HG02840 (cell line): Measurements from ENCODE around the gene TPH2.

Experiments
- ATAC-seq: cut with Tn5 transposase; IDR thresholded peaks from one replicate; pipeline ENCODE4 v1.9.1; 2021; ENCODE audit warnings: mild to moderate bottlenecking, moderate library complexity, moderate number of reproducible peaks; ENCODE audit not compliant: unreplicated experiment, low FRiP score

TPH2 gene

GRCh38 chr12:71958056-71958455 lies 19.4 kb downstream of the TPH2 start:
- no peak for ATAC-seq

- ATAC-seq = no peak
Measured at GRCh38 chr12:71958457-71958856, 19.8 kb downstream of the TPH2 start.

GRCh38 chr12:71958993-71959578 lies 20.4 kb downstream of the TPH2 start:
- no peak for ATAC-seq

GRCh38 chr12:71967211-71967610 lies 28.6 kb downstream of the TPH2 start:
- no peak for ATAC-seq

- no peak for ATAC-seq
Measured at GRCh38 chr12:71969330-71969729, 30.7 kb downstream of the TPH2 start.

GRCh38 chr12:71970031-71970430 lies 31.4 kb downstream of the TPH2 start:
- ATAC-seq = no peak

- ATAC-seq = no peak
Measured at GRCh38 chr12:71972441-71973074, 33.9 kb downstream of the TPH2 start.

GRCh38 chr12:71973687-71974086 lies 35.0 kb downstream of the TPH2 start:
- ATAC-seq = no peak

- ATAC-seq = no peak
Measured at GRCh38 chr12:71980538-71980937, 41.9 kb downstream of the TPH2 start.

GRCh38 chr12:71981149-71981548 lies 42.5 kb downstream of the TPH2 start:
- no peak for ATAC-seq

GRCh38 chr12:71994715-71995114 lies 56.1 kb downstream of the TPH2 start:
- ATAC-seq = no peak

- no peak for ATAC-seq
Measured at GRCh38 chr12:71999795-72000194, 61.1 kb downstream of the TPH2 start.

GRCh38 chr12:72000969-72001648 lies 62.5 kb downstream of the TPH2 start:
- no peak for ATAC-seq

- ATAC-seq = no peak
Measured at GRCh38 chr12:72006766-72007165, 68.1 kb downstream of the TPH2 start.

- no peak for ATAC-seq
Measured at GRCh38 chr12:72010356-72010755, 71.7 kb downstream of the TPH2 start.

GRCh38 chr12:72011374-72011773 lies 72.7 kb downstream of the TPH2 start:
- ATAC-seq = no peak

GRCh38 chr12:72012874-72013273 lies 74.2 kb downstream of the TPH2 start:
- ATAC-seq = no peak

GRCh38 chr12:72015895-72016294 lies 77.2 kb downstream of the TPH2 start:
- ATAC-seq = no peak

- peak; percentile 98 for ATAC-seq
Measured at GRCh38 chr12:72017054-72017651, 78.5 kb downstream of the TPH2 start.

GRCh38 chr12:72018036-72018435 lies 79.4 kb downstream of the TPH2 start:
- no peak for ATAC-seq

GRCh38 chr12:72024613-72025012 lies 86.0 kb downstream of the TPH2 start:
- no peak for ATAC-seq

- ATAC-seq = no peak
Measured at GRCh38 chr12:72025524-72025923, 86.9 kb downstream of the TPH2 start.
